Tibial nerve (tissue), 4 donors: Measurements from ENCODE around the gene SPAM1.

Experiments used
- CTCF ChIP-seq, 5 experiments: fragments of 200-600 bp in 3 of 5; fragments of 450-650 bp in 2 of 5; sonication (generic) in 3 of 5; IDR thresholded peaks; one replicate each; pipeline ENCODE4 v1.5.1; 2016 to 2019; ENCODE audit warnings: antibody characterized with exemption in 5 of 5, mild to moderate bottlenecking in 3 of 5, moderate library complexity in 2 of 5
- EP300 ChIP-seq, 2 donors: sonication (generic); formaldehyde crosslinking; IDR thresholded peaks; one replicate each; pipeline ENCODE4 v1.6.1; 2017; ENCODE audit warnings: antibody characterized with exemption in 2 of 2, mild to moderate bottlenecking in 1 of 2
- POLR2A ChIP-seq, 2 donors: fragments of 450-650 bp; IDR thresholded peaks; one replicate each; pipeline ENCODE4 v1.6.1; 2017; ENCODE audit warnings: antibody characterized with exemption in 2 of 2, mild to moderate bottlenecking in 2 of 2, moderate library complexity in 2 of 2

- no peak for TF ChIP-seq CTCF (IDR thresholded peaks at IDR 0.05)
- TF ChIP-seq POLR2A (IDR thresholded peaks at IDR 0.05) = no peak
- no peak for TF ChIP-seq EP300 (IDR thresholded peaks at IDR 0.05)
Observed at GRCh38 chr7:123999703-124000102, 74.7 kb downstream of the SPAM1 start.
